Karpas-422 (cell line): ENCODE results near the gene PLD6. TPM values are rescaled to one million over a fixed set of nuclear protein-coding genes. Genes with fewer than 3 reads are reported as not detected.

ENCODE experiments used
- DNase-seq: peaks from one replicate; pipeline ENCODE4 v3.0.0-alpha.2; 2015
- H2AFZ ChIP-seq: fragments of 200-600 bp; sonication (generic); 2 replicates; pipeline ENCODE4 v1.6.1; 2014; ENCODE audit warnings: antibody characterized with exemption, low read length, mixed read lengths
- H3K27ac ChIP-seq: fragments of 200-600 bp; sonication (generic); 2 replicates; pipeline ENCODE4 v1.5.1; 2014; ENCODE audit warnings: mild to moderate bottlenecking, low read length, moderate library complexity
- H3K27me3 ChIP-seq: fragments of 200-600 bp; sonication (generic); 2 replicates; pipeline ENCODE4 v1.6.1; 2014; ENCODE audit warnings: low read length, mixed read lengths
- H3K36me3 ChIP-seq: fragments of 200-600 bp; sonication (generic); 2 replicates; pipeline ENCODE4 v1.6.1; 2014; ENCODE audit warnings: low read length, mixed read lengths; ENCODE audit not compliant: insufficient read depth
- H3K4me1 ChIP-seq: fragments of 200-600 bp; sonication (generic); 2 replicates; pipeline ENCODE4 v1.6.1; 2014; ENCODE audit warnings: mild to moderate bottlenecking, low read length, mixed read lengths
- H3K4me2 ChIP-seq: fragments of 200-600 bp; sonication (generic); 2 replicates; pipeline ENCODE4 v1.6.1; 2014; ENCODE audit warnings: low read length, low read depth, mild to moderate bottlenecking; ENCODE audit not compliant: poor library complexity, severe bottlenecking
- H3K4me3 ChIP-seq: fragments of 200-600 bp; sonication (generic); 2 replicates; pipeline ENCODE4 v1.5.1; 2014; ENCODE audit warnings: mild to moderate bottlenecking, antibody characterized with exemption, low read length, mixed read lengths
- H3K79me2 ChIP-seq: fragments of 200-600 bp; sonication (generic); 2 replicates; pipeline ENCODE4 v1.6.1; 2014; ENCODE audit warnings: mild to moderate bottlenecking, low read length, mixed read lengths
- H3K9ac ChIP-seq: fragments of 200-600 bp; sonication (generic); 2 replicates; pipeline ENCODE4 v1.6.0; 2014; ENCODE audit warnings: low read length
- H3K9me2 ChIP-seq: fragments of 200-600 bp; sonication (generic), shearing (Covaris generic); replicated peaks from 2 replicates; pipeline ENCODE4 v1.6.0; 2014; ENCODE audit warnings: mild to moderate bottlenecking, low read length, moderate library complexity; ENCODE audit not compliant: insufficient read depth
- H3K9me3 ChIP-seq: fragments of 300-700, 200-600 bp; sonication (generic); 2 replicates; pipeline ENCODE4 v1.6.1; 2014; ENCODE audit warnings: low read length, mixed read lengths
- H4K20me1 ChIP-seq: fragments of 200-600 bp; sonication (generic); 2 replicates; pipeline ENCODE4 v1.6.1; 2014; ENCODE audit warnings: mild to moderate bottlenecking, antibody characterized with exemption, low read length, low read depth; ENCODE audit not compliant: insufficient read depth
- total RNA-seq: library from RNA; depleted of rRNA; stranded (reverse); fragments of >200 nt; shearing (Covaris generic); gene quantifications from 2 replicates; pipeline ENCODE4 v1.2.3, GENCODE V29; 2014; ENCODE audit warnings: low replicate concordance

The PLD6 gene
- total RNA-seq, 1 experiment from 2014 or later = not detected

- H3K9me2 ChIP-seq = no peaks in the 10 kb centered on the region
- H3K9ac ChIP-seq = no peak overlapping the region
- DNase-seq = no peak
- H3K79me2 ChIP-seq = no peaks in the 10 kb centered on the region
- no peaks in the 10 kb centered on the region for H3K27me3 ChIP-seq
- H3K9me3 ChIP-seq = no peaks in the 10 kb centered on the region
- no peaks in the 10 kb centered on the region for H4K20me1 ChIP-seq
- H3K27ac ChIP-seq = no peak overlapping the region
- H2AFZ ChIP-seq = no peak overlapping the region
- no peaks in the 10 kb centered on the region for H3K36me3 ChIP-seq
- no peak overlapping the region for H3K4me3 ChIP-seq
- H3K4me2 ChIP-seq = no peak overlapping the region
- no peaks in the 10 kb centered on the region for H3K4me1 ChIP-seq
Measured at GRCh38 chr17:17207998-17208397, 1.9 kb upstream of the PLD6 start.

GRCh38 chr17:17206913-17207335 is 791 bp upstream of the PLD6 start:
- H3K4me3 ChIP-seq = no peak overlapping the region
- no peak overlapping the region for H3K9ac ChIP-seq
- no peaks in the 10 kb centered on the region for H3K27me3 ChIP-seq
- no peaks in the 10 kb centered on the region for H3K36me3 ChIP-seq
- no peak for DNase-seq
- no peak overlapping the region for H3K4me2 ChIP-seq
- H4K20me1 ChIP-seq = no peaks in the 10 kb centered on the region
- H3K9me3 ChIP-seq = no peaks in the 10 kb centered on the region
- H2AFZ ChIP-seq = no peak overlapping the region
- H3K9me2 ChIP-seq = no peaks in the 10 kb centered on the region
- H3K79me2 ChIP-seq = no peaks in the 10 kb centered on the region
- H3K4me1 ChIP-seq = no peaks in the 10 kb centered on the region
- no peak overlapping the region for H3K27ac ChIP-seq

GRCh38 chr17:17205368-17206123 is 587 bp downstream of the PLD6 start:
- H3K9me3 ChIP-seq = no peaks in the 10 kb centered on the region
- H3K4me2 ChIP-seq = no peak overlapping the region
- H3K9me2 ChIP-seq = no peaks in the 10 kb centered on the region
- no peaks in the 10 kb centered on the region for H3K36me3 ChIP-seq
- no peaks in the 10 kb centered on the region for H4K20me1 ChIP-seq
- DNase-seq = no peak
- H3K27ac ChIP-seq = no peak overlapping the region
- H3K79me2 ChIP-seq = no peaks in the 10 kb centered on the region
- no peaks in the 10 kb centered on the region for H3K4me1 ChIP-seq
- no peak overlapping the region for H2AFZ ChIP-seq
- H3K27me3 ChIP-seq = no peaks in the 10 kb centered on the region
- no peak overlapping the region for H3K9ac ChIP-seq
- H3K4me3 ChIP-seq = no peak overlapping the region

- no peaks in the 10 kb centered on the region for H4K20me1 ChIP-seq
- no peaks in the 10 kb centered on the region for H3K27me3 ChIP-seq
- H3K9ac ChIP-seq = no peak overlapping the region
- no peak overlapping the region for H3K4me2 ChIP-seq
- no peaks in the 10 kb centered on the region for H3K79me2 ChIP-seq
- no peaks in the 10 kb centered on the region for H3K9me3 ChIP-seq
- no peaks in the 10 kb centered on the region for H3K4me1 ChIP-seq
- H3K4me3 ChIP-seq = no peak overlapping the region
- no peaks in the 10 kb centered on the region for H3K9me2 ChIP-seq
- H3K36me3 ChIP-seq = no peaks in the 10 kb centered on the region
- no peak for DNase-seq
- H2AFZ ChIP-seq = no peak overlapping the region
- H3K27ac ChIP-seq = no peak overlapping the region
Measured at GRCh38 chr17:17204635-17205231, 1.4 kb downstream of the PLD6 start.

- H4K20me1 ChIP-seq = no peaks in the 10 kb centered on the region
- H3K4me2 ChIP-seq = no peak overlapping the region
- no peak overlapping the region for H3K4me3 ChIP-seq
- no peaks in the 10 kb centered on the region for H3K9me3 ChIP-seq
- H3K27me3 ChIP-seq = no peaks in the 10 kb centered on the region
- no peak overlapping the region for H3K27ac ChIP-seq
- H2AFZ ChIP-seq = no peak overlapping the region
- H3K36me3 ChIP-seq = no peaks in the 10 kb centered on the region
- H3K9me2 ChIP-seq = no peaks in the 10 kb centered on the region
- no peaks in the 10 kb centered on the region for H3K4me1 ChIP-seq
- no peak overlapping the region for H3K9ac ChIP-seq
- DNase-seq = no peak
- H3K79me2 ChIP-seq = no peaks in the 10 kb centered on the region
Measured at GRCh38 chr17:17204041-17204591, 2.0 kb downstream of the PLD6 start.

GRCh38 chr17:17203173-17203730 is 2.9 kb downstream of the PLD6 start:
- no peak overlapping the region for H3K4me3 ChIP-seq
- no peaks in the 10 kb centered on the region for H3K9me2 ChIP-seq
- H3K36me3 ChIP-seq = no peaks in the 10 kb centered on the region
- no peak overlapping the region for H3K27ac ChIP-seq
- no peak for DNase-seq
- H3K79me2 ChIP-seq = no peaks in the 10 kb centered on the region
- H3K4me2 ChIP-seq = no peak overlapping the region
- no peak overlapping the region for H2AFZ ChIP-seq
- no peaks in the 10 kb centered on the region for H3K27me3 ChIP-seq
- no peak overlapping the region for H3K9ac ChIP-seq
- no peaks in the 10 kb centered on the region for H4K20me1 ChIP-seq
- no peaks in the 10 kb centered on the region for H3K4me1 ChIP-seq
- H3K9me3 ChIP-seq = no peaks in the 10 kb centered on the region

- H3K27me3 ChIP-seq = no peaks in the 10 kb centered on the region
- no peak overlapping the region for H3K4me3 ChIP-seq
- no peak overlapping the region for H3K27ac ChIP-seq
- no peaks in the 10 kb centered on the region for H4K20me1 ChIP-seq
- no peak overlapping the region for H3K4me2 ChIP-seq
- H3K4me1 ChIP-seq = no peaks in the 10 kb centered on the region
- no peaks in the 10 kb centered on the region for H3K9me2 ChIP-seq
- no peaks in the 10 kb centered on the region for H3K36me3 ChIP-seq
- H3K9ac ChIP-seq = no peak overlapping the region
- no peaks in the 10 kb centered on the region for H3K79me2 ChIP-seq
- DNase-seq = no peak
- H3K9me3 ChIP-seq = no peaks in the 10 kb centered on the region
- no peak overlapping the region for H2AFZ ChIP-seq
Measured at GRCh38 chr17:17201907-17202306, 4.2 kb downstream of the PLD6 start.

- no peak for DNase-seq
- Histone ChIP-seq H3K4me3 (no peak overlapping the region), H3K9me3 (no peaks in the 10 kb centered on the region), H4K20me1 (no peaks in the 10 kb centered on the region), H3K27me3 (no peaks in the 10 kb centered on the region), H3K9me2 (no peaks in the 10 kb centered on the region), H3K9ac (no peak overlapping the region), H3K27ac (no peak overlapping the region), H3K4me1 (no peaks in the 10 kb centered on the region), H3K36me3 (no peaks in the 10 kb centered on the region), H3K79me2 (no peaks in the 10 kb centered on the region), H3K4me2 (no peak overlapping the region), H2AFZ (no peak overlapping the region)
Measured at GRCh38 chr17:17201271-17201670, 4.9 kb downstream of the PLD6 start.
